A549 (cell line): ENCODE measurements around the gene COL11A2. TPM values are rescaled to one million over a fixed set of nuclear protein-coding genes. Genes with fewer than 3 reads are reported as not detected.

Experiments
- ATAC-seq, 2 experiments: fragments of 200-7000 bp in 1 of 2; fragments of >200 bp in 1 of 2; cut with Nextera tagmentation in 1 of 2; cut with Tn5 transposase in 1 of 2; 3 replicates each; pipeline versions ENCODE4 v1.8.0 to v1.9.1; 2018 to 2020; ENCODE audit warnings: mild to moderate bottlenecking in 1 of 2, moderate library complexity in 1 of 2
- CTCF ChIA-PET: fragments of 300-600 bp; sonication (Branson Sonifier 250); formaldehyde crosslinking; extraction: SDS; loops from one replicate; lab custom pipeline; 2021; ENCODE audit warnings: antibody characterized with exemption, inconsistent platforms; lab: Yijun Ruan, JAX
- POLR2A ChIA-PET: fragments of 350-600 bp; formaldehyde crosslinking; extraction: SDS; loops from one replicate; lab custom pipeline; 2021; ENCODE audit warnings: antibody characterized with exemption, inconsistent platforms; lab: Yijun Ruan, JAX
- DNase-seq, 2 experiments: peaks; one replicate each; pipeline versions ENCODE4 v3.0.0 to v3.0.0-alpha.2; 2011 to 2016; ENCODE audit warnings: low read depth in 1 of 2, low spot score in 1 of 2
- FAIRE-seq: peaks from 2 replicates; lab custom pipeline; 2011; peaks lifted over from hg19 to GRCh38; lab: Jason Lieb, UNC
- H3K27ac ChIP-seq, 2 experiments: fragments of >200 bp; sonication (Bioruptor Twin); formaldehyde crosslinking; 3 replicates each; pipeline ENCODE4 v1.5.1; 2016 to 2017
- H3K4me1 ChIP-seq: fragments of >200 bp; sonication (Bioruptor Twin); formaldehyde crosslinking; 3 replicates; pipeline ENCODE4 v1.6.1; 2016
- H3K4me2 ChIP-seq: fragments of >200 bp; sonication (Bioruptor Twin); formaldehyde crosslinking; 3 replicates; pipeline ENCODE4 v1.6.1; 2016
- H3K4me3 ChIP-seq: fragments of >200 bp; sonication (Bioruptor Twin); formaldehyde crosslinking; 3 replicates; pipeline ENCODE4 v1.5.1; 2016
- H3K9me3 ChIP-seq: fragments of >200 bp; sonication (Bioruptor Twin); formaldehyde crosslinking; 3 replicates; pipeline ENCODE4 v1.6.1; 2016
- CEBPB ChIP-seq, 2 experiments: fragments of >200 bp in 1 of 2; sonication (Bioruptor Twin) in 1 of 2; formaldehyde crosslinking in 1 of 2; IDR thresholded peaks; 2 replicates each; pipeline ENCODE4 v1.6.1; 2012 to 2016
- CHD4 ChIP-seq: fragments of 200-600 bp; sonication (generic); IDR thresholded peaks from 2 replicates; pipeline ENCODE4 v1.6.1; 2016; ENCODE audit warnings: antibody characterized with exemption, mild to moderate bottlenecking, borderline replicate concordance
- CTCF ChIP-seq: fragments of >200 bp; sonication (Bioruptor Twin); formaldehyde crosslinking; IDR thresholded peaks from 3 replicates; pipeline ENCODE4 v1.5.1; 2016
- EHF ChIP-seq: fragments of 250-450 bp; sonication (Bioruptor Pico); IDR thresholded peaks from 2 replicates; pipeline ENCODE4 v1.5.0; 2020; ENCODE audit warnings: mild to moderate bottlenecking
- EHMT2 ChIP-seq: fragments of 200-600 bp; sonication (generic); IDR thresholded peaks from 2 replicates; pipeline ENCODE4 v1.6.1; 2016; ENCODE audit warnings: antibody characterized with exemption, low read depth, mild to moderate bottlenecking, moderate library complexity
- HES2 ChIP-seq: fragments of >200 bp; sonication (Bioruptor Twin); formaldehyde crosslinking; IDR thresholded peaks from 2 replicates; pipeline ENCODE4 v1.6.1; 2016
- JUN ChIP-seq, 2 experiments: fragments of >200 bp; sonication (Bioruptor Twin); formaldehyde crosslinking; IDR thresholded peaks; 2 replicates in 1 of 2; 3 replicates in 1 of 2; pipeline ENCODE4 v1.6.1; 2016 to 2017
- JUNB ChIP-seq: fragments of >200 bp; sonication (Bioruptor Twin); formaldehyde crosslinking; IDR thresholded peaks from 2 replicates; pipeline ENCODE4 v1.6.1; 2016
- KDM5A ChIP-seq: fragments of 200-600 bp; sonication (generic); IDR thresholded peaks from 2 replicates; pipeline ENCODE4 v1.6.1; 2016; ENCODE audit warnings: antibody characterized with exemption, mild to moderate bottlenecking
- MYC ChIP-seq: IDR thresholded peaks from 2 replicates; pipeline ENCODE4 v1.6.1; 2012; ENCODE audit warnings: mild to moderate bottlenecking, inconsistent platforms, low read length, improper control_type of control experiment, borderline replicate concordance
- POLR2AphosphoS2 ChIP-seq: conservative IDR thresholded peaks from 2 replicates; pipeline ENCODE4 v1.6.1; 2012; ENCODE audit warnings: low read length, improper control_type of control experiment, inconsistent platforms
- RAD21 ChIP-seq, 2 experiments: fragments of >200 bp in 1 of 2; sonication (Bioruptor Twin) in 1 of 2; formaldehyde crosslinking in 1 of 2; IDR thresholded peaks in 1 of 2; conservative IDR thresholded peaks in 1 of 2; 2 replicates in 1 of 2; 3 replicates in 1 of 2; pipeline ENCODE4 v1.6.1; 2012 to 2018; ENCODE audit warnings: inconsistent platforms in 1 of 2
- REST ChIP-seq: fragments of 200-600 bp; sonication (generic); IDR thresholded peaks from 2 replicates; pipeline ENCODE4 v1.6.1; 2016; ENCODE audit warnings: antibody characterized with exemption, mild to moderate bottlenecking, moderate library complexity
- RNF2 ChIP-seq: fragments of 200-600 bp; sonication (generic); IDR thresholded peaks from 2 replicates; pipeline ENCODE4 v1.6.1; 2016; ENCODE audit warnings: low read depth, mild to moderate bottlenecking, antibody characterized with exemption, moderate library complexity, borderline replicate concordance
- USF2 ChIP-seq: fragments of 450-650 bp; IDR thresholded peaks from 2 replicates; pipeline ENCODE4 v1.6.1; 2014; ENCODE audit warnings: antibody characterized with exemption
- WGBS: methylation state at CpG from one replicate; pipeline ENCODE4 v1.1.6; 2017; ENCODE audit errors: missing lambda C conversion rate; 5-methylcytosine and 5-hydroxymethylcytosine counted together
- polyA plus RNA-seq, 4 experiments: library from polyadenylated mRNA; depleted of rRNA in 3 of 4; stranded (reverse); fragments of >200 nt; fragmentation: RNase III in 1 of 4; extraction: RNeasy Plus Mini Kit Qiagen cat#74134 plus additional on column Dnase treatment in 1 of 4; gene quantifications; 2 replicates in 3 of 4; 3 replicates in 1 of 4; pipeline ENCODE4 v1.2.3, GENCODE V29; 2011 to 2017

The COL11A2 gene
- polyA plus RNA-seq, 2 of the 4 experiments (the other 2 are of a cell fraction), result 0.66 to 1.3 TPM

- CTCF ChIA-PET, result interaction anchor here (0.8 to 1.4 kb wide), 4 partner anchors 8 to 71 kb away, joined by 3 to 8 read pairs (median 5); no protein-coding TSS in a partner anchor
These were observed 2.4 kb downstream of the COL11A2 start for GRCh38 chr6:33189625-33190448.

More at GRCh38 chr6:33189625-33190448, 2.4 kb downstream of the COL11A2 start:
- no peaks in the 10 kb centered on the region for H3K9me3 ChIP-seq
- FAIRE-seq, result no peak
- no peak for DNase-seq
- 55% methylated on average over 7 of the region's 7 CpGs for WGBS
- H3K27ac ChIP-seq, result no peak overlapping the region
- H3K4me1 ChIP-seq, result no peaks in the 10 kb centered on the region
- POLR2A ChIA-PET, result no interaction called here
- no peak overlapping the region for H3K4me3 ChIP-seq
- H3K4me2 ChIP-seq, result no peak overlapping the region
- no peak for ATAC-seq
- TF ChIP-seq EHMT2 (no peak), RAD21 (conservative IDR thresholded peaks at IDR 0.05 in 1 of 2, IDR thresholded peaks at IDR 0.05 in 1 of 2) (no peak), USF2 (no peak), CEBPB (IDR thresholded peaks at IDR 0.05) (no peak), KDM5A (no peak), POLR2AphosphoS2 (no peak), JUN (IDR thresholded peaks at IDR 0.05) (no peak), REST (no peak), RNF2 (no peak), EHF (CRISPR knock-in tag) (no peak), JUNB (no peak), CHD4 (no peak), HES2 (no peak), MYC (no peak), CTCF (no peak)
